Natural killer cell (primary cell): Measurements from ENCODE around the gene NAV2. TPM values are rescaled to one million over a fixed set of nuclear protein-coding genes. Genes with fewer than 3 reads are reported as not detected.

Experiments
- ATAC-seq, 3 donors: fragments of 150-1000 bp in 2 of 3; fragments of 200-7000 bp in 1 of 3; cut with Tn5 transposase; 1 replicate in 1 of 3; 2 replicates in 2 of 3; pipeline ENCODE4 v1.10.0; 2021; ENCODE audit warnings: mild to moderate bottlenecking in 2 of 3, moderate library complexity in 2 of 3
- DNase-seq, 2 donors: peaks; one replicate each; pipeline versions ENCODE4 v3.0.0 to v3.0.0-alpha.2; 2013 to 2021; ENCODE audit warnings: mixed read lengths in 1 of 2
- H3K27ac ChIP-seq: one replicate; pipeline ENCODE4 v1.5.1; 2013; ENCODE audit warnings: mild to moderate bottlenecking, low read length
- H3K27me3 ChIP-seq: one replicate; pipeline ENCODE4 v1.6.1; 2013; ENCODE audit warnings: low read length; ENCODE audit not compliant: control insufficient read depth, insufficient read depth
- H3K36me3 ChIP-seq: one replicate; pipeline ENCODE4 v1.6.1; 2013; ENCODE audit warnings: low read length; ENCODE audit not compliant: control insufficient read depth, insufficient read depth
- H3K4me1 ChIP-seq: one replicate; pipeline ENCODE4 v1.6.1; 2013; ENCODE audit warnings: low read length; ENCODE audit not compliant: control insufficient read depth, insufficient read depth
- H3K4me3 ChIP-seq: one replicate; pipeline ENCODE4 v1.5.1; 2013; ENCODE audit warnings: low read length
- H3K9me3 ChIP-seq: one replicate; pipeline ENCODE4 v1.6.1; 2013; ENCODE audit warnings: low read length; ENCODE audit not compliant: control insufficient read depth, insufficient read depth
- H3K27ac Mint-ChIP-seq, 2 donors: one replicate each; pipeline ENCODE4 v1.8.0; 2022; ENCODE audit warnings: mild to moderate bottlenecking in 2 of 2, mixed read lengths in 2 of 2, moderate library complexity in 1 of 2
- H3K27me3 Mint-ChIP-seq, 2 donors: one replicate each; pipeline ENCODE4 v1.8.0; 2022; ENCODE audit warnings: low read depth in 2 of 2, mixed read lengths in 2 of 2
- H3K36me3 Mint-ChIP-seq: one replicate; pipeline ENCODE4 v1.8.0; 2022; ENCODE audit warnings: mixed read lengths
- H3K4me1 Mint-ChIP-seq, 2 donors: one replicate each; pipeline ENCODE4 v1.8.0; 2022; ENCODE audit warnings: mixed read lengths in 2 of 2
- H3K4me3 Mint-ChIP-seq: one replicate; pipeline ENCODE4 v1.8.0; 2022; ENCODE audit warnings: mild to moderate bottlenecking, moderate library complexity, mixed read lengths
- H3K9me3 Mint-ChIP-seq, 2 donors: one replicate each; pipeline ENCODE4 v1.8.0; 2022; ENCODE audit warnings: mixed read lengths in 2 of 2
- WGBS: methylation state at CpG from one replicate; pipeline ENCODE4 v1.1.7; 2013; ENCODE audit warnings: missing lambda C conversion rate; ENCODE audit not compliant: insufficient coverage; 5-methylcytosine and 5-hydroxymethylcytosine counted together
- intact Hi-C: fragments of 100-400 bp; cut with micrococcal nuclease; formaldehyde crosslinking; loops from one replicate; pipeline ENCODE4 v1.14.2; 2022
- total RNA-seq, 4 donors: library from RNA; stranded (reverse); fragments of 120-200 nt in 1 of 4; gene quantifications; one replicate each; pipeline versions ENCODE4 v1.2.3 to v1.2.4, GENCODE V29; 2013 to 2022
- TF ChIP-seq, protein P1 (sequence below): fragments of 200-600 bp; IDR thresholded peaks from one replicate; pipeline ENCODE4 v1.8.0; 2022; ENCODE audit warnings: antibody characterized with exemption

NAV2 gene
- total RNA-seq, 3 donors from 2014 or later (not counting 1 experiment from before 2014, with no cell fraction given): 0.14 to 1.6 (median 0.43) TPM

DNA sequence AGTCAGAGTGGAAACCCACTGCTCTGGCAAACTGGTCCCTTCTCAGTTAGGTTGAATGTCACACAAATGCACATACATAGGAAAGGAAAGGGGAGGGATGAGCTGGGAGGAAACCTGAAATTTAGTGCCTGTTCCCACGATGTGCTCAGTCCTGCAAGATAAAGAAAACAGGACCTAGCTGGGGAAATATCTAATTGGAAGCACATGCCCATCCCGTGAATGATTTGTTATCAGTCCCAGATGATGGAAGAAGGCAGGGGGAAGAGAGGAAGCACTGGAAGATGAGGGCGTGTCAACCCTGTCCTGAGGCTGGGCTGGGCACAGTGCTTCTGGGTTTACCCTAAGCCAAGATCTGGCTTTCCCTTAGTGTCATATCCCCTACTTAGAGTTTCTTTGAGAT lies 173.9 kb downstream of the NAV2 start:
- Mint-ChIP-seq H3K9me3 (no peaks in the 10 kb centered on the region), H3K36me3 (no peaks in the 10 kb centered on the region), H3K4me1 (no peaks in the 10 kb centered on the region), H3K27ac (no peak overlapping the region), H3K27me3 (peaks cover 2 to 15% of the 10 kb centered on the region in 2 donors), H3K4me3 (no peak overlapping the region)
- intact Hi-C loops: no loop called here
- H3K36me3 ChIP-seq: no peaks in the 10 kb centered on the region
- H3K27ac ChIP-seq: no peak overlapping the region
- no peak for ATAC-seq
- H3K9me3 ChIP-seq: no peaks in the 10 kb centered on the region
- 76% methylated on average over 3 of the region's 3 CpGs for WGBS
- TF ChIP-seq, protein P1, sequence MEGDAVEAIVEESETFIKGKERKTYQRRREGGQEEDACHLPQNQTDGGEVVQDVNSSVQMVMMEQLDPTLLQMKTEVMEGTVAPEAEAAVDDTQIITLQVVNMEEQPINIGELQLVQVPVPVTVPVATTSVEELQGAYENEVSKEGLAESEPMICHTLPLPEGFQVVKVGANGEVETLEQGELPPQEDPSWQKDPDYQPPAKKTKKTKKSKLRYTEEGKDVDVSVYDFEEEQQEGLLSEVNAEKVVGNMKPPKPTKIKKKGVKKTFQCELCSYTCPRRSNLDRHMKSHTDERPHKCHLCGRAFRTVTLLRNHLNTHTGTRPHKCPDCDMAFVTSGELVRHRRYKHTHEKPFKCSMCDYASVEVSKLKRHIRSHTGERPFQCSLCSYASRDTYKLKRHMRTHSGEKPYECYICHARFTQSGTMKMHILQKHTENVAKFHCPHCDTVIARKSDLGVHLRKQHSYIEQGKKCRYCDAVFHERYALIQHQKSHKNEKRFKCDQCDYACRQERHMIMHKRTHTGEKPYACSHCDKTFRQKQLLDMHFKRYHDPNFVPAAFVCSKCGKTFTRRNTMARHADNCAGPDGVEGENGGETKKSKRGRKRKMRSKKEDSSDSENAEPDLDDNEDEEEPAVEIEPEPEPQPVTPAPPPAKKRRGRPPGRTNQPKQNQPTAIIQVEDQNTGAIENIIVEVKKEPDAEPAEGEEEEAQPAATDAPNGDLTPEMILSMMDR: no peak
- H3K4me1 ChIP-seq: no peaks in the 10 kb centered on the region
- H3K27me3 ChIP-seq: no peaks in the 10 kb centered on the region
- DNase-seq: no peak
- no peak overlapping the region for H3K4me3 ChIP-seq

GRCh38 chr11:19887842-19888241 lies 175.2 kb downstream of the NAV2 start:
- Mint-ChIP-seq H3K9me3 (no peaks in the 10 kb centered on the region), H3K4me1 (no peaks in the 10 kb centered on the region), H3K36me3 (no peaks in the 10 kb centered on the region), H3K27me3 (peaks cover 0 to 12% of the 10 kb centered on the region in 2 donors), H3K4me3 (no peak overlapping the region), H3K27ac (no peak overlapping the region)
- intact Hi-C loops: no loop called here
- no peak overlapping the region for H3K4me3 ChIP-seq
- H3K27ac ChIP-seq: no peak overlapping the region
- DNase-seq (no peak), ATAC-seq (no peak)
- no peaks in the 10 kb centered on the region for H3K36me3 ChIP-seq
- TF ChIP-seq, protein P1: no peak
- H3K27me3 ChIP-seq: no peaks in the 10 kb centered on the region
- 89% methylated on average over 9 of the region's 10 CpGs for WGBS
- no peaks in the 10 kb centered on the region for H3K9me3 ChIP-seq
- H3K4me1 ChIP-seq: no peaks in the 10 kb centered on the region

- no peaks in the 10 kb centered on the region for H3K9me3 Mint-ChIP-seq
- DNase-seq (no peak), ATAC-seq (no peak)
- H3K27me3 Mint-ChIP-seq: peaks cover 0 to 24% of the 10 kb centered on the region in 2 donors
- TF ChIP-seq, protein P1: no peak
- no peaks in the 10 kb centered on the region for H3K4me1 ChIP-seq
- H3K27ac Mint-ChIP-seq: no peak overlapping the region
- 92% methylated on average over 5 of the region's 5 CpGs for WGBS
- H3K36me3 Mint-ChIP-seq: no peaks in the 10 kb centered on the region
- no peaks in the 10 kb centered on the region for H3K9me3 ChIP-seq
- no peaks in the 10 kb centered on the region for H3K36me3 ChIP-seq
- H3K4me1 Mint-ChIP-seq: no peaks in the 10 kb centered on the region
- no peak overlapping the region for H3K27ac ChIP-seq
- no peak overlapping the region for H3K4me3 Mint-ChIP-seq
- intact Hi-C loops: no loop called here
- no peak overlapping the region for H3K4me3 ChIP-seq
- H3K27me3 ChIP-seq: no peaks in the 10 kb centered on the region
Measured at GRCh38 chr11:19889531-19889930, 176.9 kb downstream of the NAV2 start.

- Mint-ChIP-seq H3K4me3 (no peak overlapping the region), H3K27ac (no peak overlapping the region), H3K9me3 (no peaks in the 10 kb centered on the region), H3K27me3 (peaks cover 0 to 24% of the 10 kb centered on the region in 2 donors), H3K4me1 (no peaks in the 10 kb centered on the region), H3K36me3 (no peaks in the 10 kb centered on the region)
- WGBS: 97% methylated on average over 1 of the region's 1 CpG
- Histone ChIP-seq H3K4me3 (no peak overlapping the region), H3K36me3 (no peaks in the 10 kb centered on the region), H3K27me3 (no peaks in the 10 kb centered on the region), H3K27ac (no peak overlapping the region), H3K4me1 (no peaks in the 10 kb centered on the region), H3K9me3 (no peaks in the 10 kb centered on the region)
- ATAC-seq: no peak
- TF ChIP-seq, protein P1: no peak
- intact Hi-C loops: no loop called here
- no peak for DNase-seq
Measured at GRCh38 chr11:19890308-19890707, 177.7 kb downstream of the NAV2 start.
